Renal cortex interstitium (tissue), 15 donors: Measurements from ENCODE around the gene ATP5PF. TPM values are rescaled to one million over a fixed set of nuclear protein-coding genes. Genes with fewer than 3 reads are reported as not detected.
"Not testable (repeated sequence)": the region's sequence is repeated elsewhere in the genome, so short reads cannot be mapped to it uniquely, and the experiment has no call there.

ENCODE experiments used
- DNase-seq, 11 donors: peaks; one replicate each; pipeline ENCODE4 v3.0.0-alpha.2; 2013; ENCODE audit warnings: low read depth in 9 of 11, low spot score in 4 of 11; ENCODE audit errors: extremely low read depth in 1 of 11
- long read RNA-seq, 16 experiments: transcript quantifications; one replicate each; lab custom pipeline, GENCODE V29; 2026
- polyA plus RNA-seq, 3 donors: library from polyadenylated mRNA; unstranded; fragments of 120-200 nt; gene quantifications; one replicate each; pipeline ENCODE4 v1.2.1, GENCODE V29; 2013; ENCODE audit not compliant: insufficient read length in 3 of 3

ATP5PF gene
- polyA plus RNA-seq: 100 to 1,000 TPM; 201 to 269 (median 252) TPM
- long read RNA-seq, donor 1, transcript ATP5PF-201 (4 exons, 614 nt): major isoform, 165 of 294 reads
- long read RNA-seq, donor 1, transcript ATP5PF-204 (4 exons, 1,179 nt): minor isoform, 20 of 294 reads
- long read RNA-seq, donor 1, transcript ATP5PF-208 (3 exons, 876 nt): minor isoform, 9 of 294 reads
- long read RNA-seq, donor 1, transcript ATP5PF-203 (4 exons, 647 nt): minor isoform, 6 of 294 reads
- long read RNA-seq, donor 1, partial matches to known transcripts: 82 of 294 reads
- long read RNA-seq, donor 1, other reads (novel, unspliced or antisense): 0 of 294 reads
- long read RNA-seq, donor 2, transcript ATP5PF-204 (4 exons, 1,179 nt): minor isoform, 32 of 347 reads
- long read RNA-seq, donor 2, transcript ATP5PF-201 (4 exons, 614 nt): major isoform, 182 of 347 reads
- long read RNA-seq, donor 2, transcript ATP5PF-203 (4 exons, 647 nt): minor isoform, 9 of 347 reads
- long read RNA-seq, donor 2, transcript ATP5PF-208 (3 exons, 876 nt): minor isoform, 5 of 347 reads
- long read RNA-seq, donor 2, partial matches to known transcripts: 110 of 347 reads
- long read RNA-seq, donor 2, other reads (novel, unspliced or antisense): 0 of 347 reads
- long read RNA-seq, donor 3, transcript ATP5PF-207 (4 exons, 589 nt): minor isoform, 17 of 481 reads
- long read RNA-seq, donor 3, transcript ATP5PF-203 (4 exons, 647 nt): minor isoform, 16 of 481 reads
- long read RNA-seq, donor 3, transcript ATP5PF-204 (4 exons, 1,179 nt): minor isoform, 51 of 481 reads
- long read RNA-seq, donor 3, transcript ATP5PF-201 (4 exons, 614 nt): major isoform, 277 of 481 reads
- long read RNA-seq, donor 3, partial matches to known transcripts: 99 of 481 reads
- long read RNA-seq, donor 3, other reads (novel, unspliced or antisense): 0 of 481 reads
- long read RNA-seq, donor 4, transcript ATP5PF-201 (4 exons, 614 nt): major isoform, 158 of 272 reads
- long read RNA-seq, donor 4, transcript ATP5PF-204 (4 exons, 1,179 nt): minor isoform, 29 of 272 reads
- long read RNA-seq, donor 4, transcript ATP5PF-203 (4 exons, 647 nt): minor isoform, 12 of 272 reads
- long read RNA-seq, donor 4, transcript ATP5PF-207 (4 exons, 589 nt): minor isoform, 5 of 272 reads
- long read RNA-seq, donor 4, partial matches to known transcripts: 46 of 272 reads
- long read RNA-seq, donor 4, other reads (novel, unspliced or antisense): 12 of 272 reads
- long read RNA-seq, donor 5, transcript ATP5PF-201 (4 exons, 614 nt): major isoform, 318 of 540 reads
- long read RNA-seq, donor 5, transcript ATP5PF-207 (4 exons, 589 nt): minor isoform, 13 of 540 reads
- long read RNA-seq, donor 5, transcript ATP5PF-203 (4 exons, 647 nt): minor isoform, 19 of 540 reads
- long read RNA-seq, donor 5, transcript ATP5PF-204 (4 exons, 1,179 nt): minor isoform, 64 of 540 reads
- long read RNA-seq, donor 5, partial matches to known transcripts: 89 of 540 reads
- long read RNA-seq, donor 5, other reads (novel, unspliced or antisense): 11 of 540 reads
- long read RNA-seq, donor 6, transcript ATP5PF-201 (4 exons, 614 nt): major isoform, 175 of 301 reads
- long read RNA-seq, donor 6, transcript ATP5PF-208 (3 exons, 876 nt): minor isoform, 9 of 301 reads
- long read RNA-seq, donor 6, transcript ATP5PF-203 (4 exons, 647 nt): minor isoform, 7 of 301 reads
- long read RNA-seq, donor 6, transcript ATP5PF-204 (4 exons, 1,179 nt): minor isoform, 29 of 301 reads
- long read RNA-seq, donor 6, partial matches to known transcripts: 74 of 301 reads
- long read RNA-seq, donor 6, other reads (novel, unspliced or antisense): 0 of 301 reads
- long read RNA-seq, donor 7, transcript ATP5PF-202 (4 exons, 826 nt): minor isoform, 8 of 538 reads
- long read RNA-seq, donor 7, transcript ATP5PF-204 (4 exons, 1,179 nt): minor isoform, 53 of 538 reads
- long read RNA-seq, donor 7, transcript ATP5PF-207 (4 exons, 589 nt): minor isoform, 9 of 538 reads
- long read RNA-seq, donor 7, transcript ATP5PF-201 (4 exons, 614 nt): major isoform, 330 of 538 reads
- long read RNA-seq, donor 7, partial matches to known transcripts: 109 of 538 reads
- long read RNA-seq, donor 7, other reads (novel, unspliced or antisense): 10 of 538 reads
- long read RNA-seq, donor 8, transcript ATP5PF-204 (4 exons, 1,179 nt): minor isoform, 72 of 744 reads
- long read RNA-seq, donor 8, transcript ATP5PF-207 (4 exons, 589 nt): minor isoform, 24 of 744 reads
- long read RNA-seq, donor 8, transcript ATP5PF-201 (4 exons, 614 nt): major isoform, 409 of 744 reads
- long read RNA-seq, donor 8, transcript ATP5PF-208 (3 exons, 876 nt): minor isoform, 17 of 744 reads
- long read RNA-seq, donor 8, partial matches to known transcripts: 186 of 744 reads
- long read RNA-seq, donor 8, other reads (novel, unspliced or antisense): 13 of 744 reads
- long read RNA-seq, donor 9, transcript ATP5PF-207 (4 exons, 589 nt): minor isoform, 7 of 314 reads
- long read RNA-seq, donor 9, transcript ATP5PF-204 (4 exons, 1,179 nt): minor isoform, 29 of 314 reads
- long read RNA-seq, donor 9, transcript ATP5PF-202 (4 exons, 826 nt): minor isoform, 6 of 314 reads
- long read RNA-seq, donor 9, transcript ATP5PF-201 (4 exons, 614 nt): major isoform, 189 of 314 reads
- long read RNA-seq, donor 9, partial matches to known transcripts: 75 of 314 reads
- long read RNA-seq, donor 9, other reads (novel, unspliced or antisense): 0 of 314 reads
- long read RNA-seq, donor 10, transcript ATP5PF-203 (4 exons, 647 nt): minor isoform, 8 of 427 reads
- long read RNA-seq, donor 10, transcript ATP5PF-201 (4 exons, 614 nt): major isoform, 246 of 427 reads
- long read RNA-seq, donor 10, transcript ATP5PF-204 (4 exons, 1,179 nt): minor isoform, 28 of 427 reads
- long read RNA-seq, donor 10, transcript ATP5PF-208 (3 exons, 876 nt): minor isoform, 10 of 427 reads
- long read RNA-seq, donor 10, partial matches to known transcripts: 113 of 427 reads
- long read RNA-seq, donor 10, other reads (novel, unspliced or antisense): 5 of 427 reads
- long read RNA-seq, donor 11, transcript ATP5PF-201 (4 exons, 614 nt): major isoform, 143 of 230 reads
- long read RNA-seq, donor 11, transcript ATP5PF-203 (4 exons, 647 nt): minor isoform, 6 of 230 reads
- long read RNA-seq, donor 11, transcript ATP5PF-204 (4 exons, 1,179 nt): minor isoform, 25 of 230 reads
- long read RNA-seq, donor 11, partial matches to known transcripts: 43 of 230 reads
- long read RNA-seq, donor 11, other reads (novel, unspliced or antisense): 0 of 230 reads
- long read RNA-seq, donor 12, transcript ATP5PF-203 (4 exons, 647 nt): minor isoform, 5 of 205 reads
- long read RNA-seq, donor 12, transcript ATP5PF-204 (4 exons, 1,179 nt): minor isoform, 16 of 205 reads
- long read RNA-seq, donor 12, transcript ATP5PF-201 (4 exons, 614 nt): major isoform, 105 of 205 reads
- long read RNA-seq, donor 12, transcript ATP5PF-207 (4 exons, 589 nt): minor isoform, 6 of 205 reads
- long read RNA-seq, donor 12, partial matches to known transcripts: 69 of 205 reads
- long read RNA-seq, donor 12, other reads (novel, unspliced or antisense): 0 of 205 reads
- long read RNA-seq, donor 13, transcript ATP5PF-204 (4 exons, 1,179 nt): minor isoform, 74 of 815 reads
- long read RNA-seq, donor 13, transcript ATP5PF-207 (4 exons, 589 nt): minor isoform, 24 of 815 reads
- long read RNA-seq, donor 13, transcript ATP5PF-201 (4 exons, 614 nt): major isoform, 429 of 815 reads
- long read RNA-seq, donor 13, transcript ATP5PF-202 (4 exons, 826 nt): minor isoform, 25 of 815 reads
- long read RNA-seq, donor 13, partial matches to known transcripts: 218 of 815 reads
- long read RNA-seq, donor 13, other reads (novel, unspliced or antisense): 6 of 815 reads
- long read RNA-seq, donor 14, transcript ATP5PF-207 (4 exons, 589 nt): minor isoform, 10 of 337 reads
- long read RNA-seq, donor 14, transcript ATP5PF-204 (4 exons, 1,179 nt): minor isoform, 40 of 337 reads
- long read RNA-seq, donor 14, transcript ATP5PF-201 (4 exons, 614 nt): major isoform, 201 of 337 reads
- long read RNA-seq, donor 14, transcript ATP5PF-203 (4 exons, 647 nt): minor isoform, 16 of 337 reads
- long read RNA-seq, donor 14, partial matches to known transcripts: 64 of 337 reads
- long read RNA-seq, donor 14, other reads (novel, unspliced or antisense): 0 of 337 reads
- long read RNA-seq, donor 15, transcript ATP5PF-201 (4 exons, 614 nt): major isoform, 88 of 157 reads
- long read RNA-seq, donor 15, transcript ATP5PF-204 (4 exons, 1,179 nt): minor isoform, 17 of 157 reads
- long read RNA-seq, donor 15, transcript ATP5PF-203 (4 exons, 647 nt): minor isoform, 7 of 157 reads
- long read RNA-seq, donor 15, partial matches to known transcripts: 38 of 157 reads
- long read RNA-seq, donor 15, other reads (novel, unspliced or antisense): 0 of 157 reads
- long read RNA-seq, donor 16, transcript ATP5PF-201 (4 exons, 614 nt): major isoform, 381 of 714 reads
- long read RNA-seq, donor 16, transcript ATP5PF-204 (4 exons, 1,179 nt): minor isoform, 76 of 714 reads
- long read RNA-seq, donor 16, transcript ATP5PF-202 (4 exons, 826 nt): minor isoform, 15 of 714 reads
- long read RNA-seq, donor 16, transcript ATP5PF-203 (4 exons, 647 nt): minor isoform, 23 of 714 reads
- long read RNA-seq, donor 16, partial matches to known transcripts: 153 of 714 reads
- long read RNA-seq, donor 16, other reads (novel, unspliced or antisense): 40 of 714 reads

GRCh38 chr21:25734904-25735645 is at the start of gene ATP5PF, which contains the start of gene GABPA:
TSS of gene ATP5PF (minus strand) at chr21:25734904. CDS start at chr21:25729794, 5,110 bp downstream.
TSS of gene GABPA (plus strand) at chr21:25734972. CDS start at chr21:25741599, 6,627 bp downstream.
- peak; percentile 93 to 99 (median 96) for DNase-seq

- not testable (repeated sequence) for DNase-seq
Observed at GRCh38 chr21:25778126-25778875, 43.6 kb upstream of the ATP5PF start.

- DNase-seq: no peak
Observed at GRCh38 chr21:25776440-25776839, 41.7 kb upstream of the ATP5PF start.

GRCh38 chr21:25772686-25773085 is 38.0 kb upstream of the ATP5PF start:
- DNase-seq: no peak

GRCh38 chr21:25767921-25768320 is 33.2 kb upstream of the ATP5PF start:
- DNase-seq: no peak

- DNase-seq: no peak
Observed at GRCh38 chr21:25764065-25764464, 29.4 kb upstream of the ATP5PF start.

GRCh38 chr21:25760677-25761076 is 26.0 kb upstream of the ATP5PF start:
- DNase-seq: no peak

- no peak for DNase-seq
Observed at GRCh38 chr21:25760061-25760460, 25.4 kb upstream of the ATP5PF start.

GRCh38 chr21:25759573-25759972 is 24.9 kb upstream of the ATP5PF start:
- no peak for DNase-seq

- no peak for DNase-seq
Observed at GRCh38 chr21:25757531-25757930, 22.8 kb upstream of the ATP5PF start.
